Amniotic stem cell (primary cell): ENCODE measurements around the gene GATAD2A.
"Not testable (repeated sequence)": the region's sequence is repeated elsewhere in the genome, so short reads cannot be mapped to it uniquely, and the experiment has no call there.

Source experiments
- DNase-seq: peaks from one replicate; lab custom pipeline; 2025; lab: John Stamatoyannopoulos, UW

GATAD2A gene

GRCh38 chr19:19387108-19387507 is 18.4 kb upstream of the GATAD2A start:
- no peak for DNase-seq

GRCh38 chr19:19388568-19389555 is 16.6 kb upstream of the GATAD2A start:
- no peak for DNase-seq

- not testable (repeated sequence) for DNase-seq
Observed at GRCh38 chr19:19389683-19390082, 15.8 kb upstream of the GATAD2A start.

DNA sequence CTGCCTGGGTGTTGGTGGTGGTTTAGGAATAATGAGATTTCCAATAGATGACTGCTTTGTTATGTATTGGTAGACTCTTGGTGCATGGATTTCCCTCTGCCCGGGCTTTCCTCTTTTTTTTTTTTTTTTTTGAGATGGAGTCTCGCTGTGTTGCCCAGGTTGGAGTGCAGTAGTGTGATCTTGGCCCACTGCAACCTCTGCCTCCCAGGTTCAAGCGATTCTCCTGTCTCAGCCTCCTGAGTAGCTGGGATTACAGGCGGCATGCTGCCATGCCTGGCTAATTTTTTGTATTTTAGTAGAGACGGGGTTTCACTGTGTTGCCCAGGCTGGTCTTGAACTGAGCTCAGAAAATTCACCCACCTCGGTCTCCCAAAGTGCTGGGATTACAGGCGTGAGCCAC is 11.1 kb upstream of the GATAD2A start:
- not testable (repeated sequence) for DNase-seq

DNA sequence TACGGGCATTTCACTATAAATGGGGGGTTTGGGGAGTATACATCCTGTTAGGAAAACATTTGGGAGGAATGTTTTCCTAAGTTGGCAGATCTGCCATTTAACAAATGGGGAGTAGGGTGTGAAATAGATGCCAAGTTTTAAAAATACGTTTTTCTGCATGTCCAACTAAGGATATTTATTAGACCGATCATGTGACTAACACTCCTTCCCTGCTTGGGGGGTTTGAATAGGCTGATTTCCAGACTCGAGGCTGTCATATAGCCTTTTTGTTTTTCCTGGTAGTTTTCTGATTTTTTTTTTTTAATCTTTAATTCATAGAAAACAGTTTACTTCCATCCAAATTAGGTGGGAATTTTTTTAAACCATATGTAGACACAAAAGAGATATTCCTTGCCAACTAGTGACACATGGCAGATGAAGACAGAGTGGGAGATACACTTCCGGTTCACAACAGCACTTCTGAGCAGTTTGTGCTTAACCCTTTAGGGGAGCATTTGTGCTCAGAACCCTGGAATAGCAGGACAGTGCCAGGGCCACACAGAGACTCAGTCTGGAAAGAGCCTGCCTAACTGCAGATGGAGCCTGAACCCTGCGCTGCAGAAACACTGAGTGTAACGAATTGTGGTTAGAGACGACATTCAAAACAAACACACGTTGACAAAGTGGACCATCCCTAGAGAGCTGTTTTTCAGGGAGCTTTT is 5.6 kb upstream of the GATAD2A start:
- no peak for DNase-seq

- no peak for DNase-seq
Observed at GRCh38 chr19:19402656-19403372, 2.7 kb upstream of the GATAD2A start.

DNA sequence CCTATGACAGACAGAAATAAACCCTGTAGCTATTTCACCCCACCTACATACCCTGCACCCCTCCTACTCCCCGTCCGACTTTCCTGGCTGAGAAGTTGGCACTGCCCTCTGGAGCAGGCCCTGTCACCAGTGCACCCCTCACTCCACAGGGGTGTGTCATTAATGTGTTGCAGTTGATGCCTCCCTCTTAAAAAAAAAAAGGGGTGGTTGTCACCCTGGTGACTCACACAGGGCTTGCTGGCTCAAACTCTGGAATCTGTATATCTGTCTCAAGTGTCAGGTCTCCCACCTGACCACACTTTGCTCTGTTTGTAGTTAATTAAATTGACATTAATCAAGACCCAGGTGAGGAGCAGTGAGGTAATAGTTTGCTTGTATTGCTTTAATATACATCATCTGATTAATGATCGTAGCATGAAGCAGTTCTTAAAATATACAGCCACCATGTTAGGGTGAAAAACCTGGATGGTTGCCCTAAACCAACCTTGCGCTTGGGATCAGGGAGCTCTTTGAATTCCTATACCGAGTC is 2.0 kb upstream of the GATAD2A start:
- DNase-seq: peak; percentile 4

GRCh38 chr19:19405971-19406877 is 749 bp downstream of the GATAD2A start:
- DNase-seq: no peak

DNA sequence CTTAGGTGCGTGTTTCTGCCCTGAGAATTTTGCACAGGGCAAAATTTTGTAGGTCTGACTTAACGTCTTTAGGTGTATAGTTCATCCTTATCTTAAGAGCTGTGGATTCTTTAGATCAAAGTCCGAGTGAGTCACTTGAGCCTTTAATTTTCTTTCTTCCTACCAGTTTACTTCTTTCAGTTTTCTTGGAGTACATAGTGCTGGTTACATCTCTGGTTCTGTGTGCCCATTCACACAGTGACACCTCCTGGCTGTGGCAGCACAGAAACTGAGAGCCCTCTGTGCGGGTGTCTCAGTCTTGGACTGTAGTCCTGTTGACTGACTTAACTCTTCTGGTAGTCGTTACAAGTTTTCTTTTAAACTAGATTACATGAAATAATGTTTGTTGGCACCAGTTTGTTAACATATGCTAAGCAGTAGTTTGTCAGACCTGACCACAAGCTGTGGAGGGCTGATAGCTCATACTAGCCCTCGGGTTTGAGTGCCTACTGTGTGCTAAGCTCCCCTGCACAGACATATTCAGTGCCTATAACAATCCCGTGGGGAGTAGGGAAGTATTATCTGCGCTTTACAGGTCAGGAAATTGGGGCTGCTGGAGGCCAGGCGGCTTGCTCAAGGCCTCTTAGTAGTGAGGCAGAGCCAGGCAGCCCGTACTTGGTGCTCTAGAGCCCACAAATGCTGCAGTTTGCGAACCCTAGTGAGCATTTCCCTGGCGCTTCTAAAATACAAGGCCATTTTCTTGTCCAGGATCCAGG is 1.6 kb downstream of the GATAD2A start:
- DNase-seq: peak; percentile 12

GRCh38 chr19:19407633-19407930 is 2.1 kb downstream of the GATAD2A start:
- no peak for DNase-seq

DNA sequence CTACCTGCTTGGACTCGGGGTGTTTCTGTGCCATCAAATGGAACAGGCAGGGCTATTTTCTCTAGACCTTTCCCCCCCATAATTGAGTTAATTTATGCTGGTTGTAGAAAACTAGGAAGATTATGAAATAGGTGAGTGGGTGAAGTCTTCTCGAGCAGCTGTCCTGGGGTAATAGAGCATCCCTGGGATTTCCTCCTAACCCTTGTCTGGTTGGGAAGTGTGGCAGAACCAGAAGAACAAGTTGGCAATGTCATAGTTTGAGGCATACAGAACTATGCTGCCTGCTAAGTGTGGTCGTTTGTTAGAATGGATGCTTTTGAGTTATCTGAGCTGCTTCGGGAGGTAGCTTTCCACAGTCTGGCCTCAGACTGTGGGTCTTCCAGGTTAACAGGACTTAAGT is 3.7 kb downstream of the GATAD2A start:
- DNase-seq: no peak

DNA sequence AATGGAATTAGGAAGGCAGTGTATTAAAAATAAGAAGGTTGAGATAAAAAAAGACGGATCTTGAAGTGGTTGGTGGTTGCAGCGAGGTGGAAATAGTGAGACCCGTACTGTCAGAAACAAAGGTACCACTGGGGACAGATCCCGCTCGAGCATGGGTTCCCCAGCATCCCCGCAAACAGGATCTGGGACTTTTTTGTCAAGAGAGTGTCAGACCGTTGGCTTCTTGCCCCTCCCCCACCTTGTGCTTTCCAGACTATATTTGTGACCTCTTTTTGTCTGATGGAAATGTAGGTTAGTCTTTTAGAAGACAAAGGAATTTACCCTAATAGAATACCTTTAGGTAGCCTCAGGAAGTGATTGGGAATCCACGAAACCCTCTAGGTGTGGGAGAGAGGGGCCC is 4.2 kb downstream of the GATAD2A start:
- no peak for DNase-seq

DNA sequence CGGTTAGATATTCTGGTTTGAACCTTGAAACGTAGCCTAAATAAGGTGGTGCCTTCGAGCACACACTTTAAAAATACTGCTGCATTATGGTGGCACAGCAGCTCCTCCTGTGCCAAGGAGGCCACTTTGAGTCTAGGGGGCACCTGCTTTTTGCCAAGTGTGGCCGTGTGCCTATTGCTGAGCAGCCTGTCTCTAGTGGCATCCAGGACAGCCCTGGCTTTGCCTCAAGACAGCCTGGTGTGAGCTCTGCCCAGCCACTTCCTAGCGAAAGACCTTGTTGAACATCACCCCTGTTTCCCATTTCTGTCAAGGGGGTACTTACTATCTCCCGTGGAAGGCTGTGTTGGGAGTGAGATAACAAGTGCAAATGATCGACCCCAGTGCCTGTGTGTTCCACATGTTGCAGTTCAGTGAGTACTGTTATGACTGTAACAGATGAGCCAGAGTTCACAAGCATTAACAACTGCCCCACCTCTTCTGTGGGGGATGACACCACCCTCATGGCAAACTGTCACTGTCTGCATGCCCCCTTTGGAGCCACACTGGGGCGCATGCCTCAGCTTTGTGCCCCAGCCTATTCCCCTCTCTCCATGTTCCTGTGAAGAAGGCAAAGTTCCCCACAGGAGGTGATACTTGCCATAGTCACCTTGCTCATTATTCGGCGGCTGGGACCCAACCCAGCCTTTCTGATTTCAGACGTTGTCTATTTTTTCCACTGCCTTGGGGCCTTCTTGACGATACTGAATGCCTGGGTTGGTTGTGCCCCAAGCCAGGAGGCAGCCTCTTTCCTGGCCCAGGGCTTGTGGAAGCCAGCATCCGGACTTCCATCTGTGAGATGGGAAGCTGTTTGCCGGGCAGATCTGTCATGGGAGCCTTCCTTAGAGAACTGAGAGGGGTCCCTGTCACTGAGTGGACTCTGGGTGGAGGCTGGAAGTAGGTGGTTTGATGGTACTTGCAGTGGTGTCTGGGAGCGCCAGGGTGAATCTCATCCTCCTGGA is 5.4 kb downstream of the GATAD2A start:
- no peak for DNase-seq

- no peak for DNase-seq
Observed at GRCh38 chr19:19416280-19416679, 10.8 kb downstream of the GATAD2A start.

DNA sequence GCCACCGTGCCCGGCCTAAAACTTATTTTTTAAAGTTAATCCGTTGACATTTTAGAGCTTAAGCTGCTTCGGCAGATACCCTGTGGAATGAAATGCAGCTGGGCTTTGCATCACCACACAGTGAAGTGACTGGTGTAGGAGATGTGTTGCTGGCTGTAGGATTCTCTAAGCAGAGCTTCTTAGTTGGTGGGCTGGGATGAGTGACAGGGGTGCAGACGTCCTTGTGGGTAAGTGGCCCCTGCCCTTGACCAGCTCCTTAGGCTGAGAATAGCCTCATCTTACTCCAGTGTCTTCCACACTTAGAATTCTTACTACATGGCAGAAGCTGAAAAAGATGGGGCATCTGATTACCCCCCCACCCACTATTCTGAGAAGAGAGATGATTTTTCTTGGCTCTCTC is 11.6 kb downstream of the GATAD2A start:
- DNase-seq: no peak

DNA sequence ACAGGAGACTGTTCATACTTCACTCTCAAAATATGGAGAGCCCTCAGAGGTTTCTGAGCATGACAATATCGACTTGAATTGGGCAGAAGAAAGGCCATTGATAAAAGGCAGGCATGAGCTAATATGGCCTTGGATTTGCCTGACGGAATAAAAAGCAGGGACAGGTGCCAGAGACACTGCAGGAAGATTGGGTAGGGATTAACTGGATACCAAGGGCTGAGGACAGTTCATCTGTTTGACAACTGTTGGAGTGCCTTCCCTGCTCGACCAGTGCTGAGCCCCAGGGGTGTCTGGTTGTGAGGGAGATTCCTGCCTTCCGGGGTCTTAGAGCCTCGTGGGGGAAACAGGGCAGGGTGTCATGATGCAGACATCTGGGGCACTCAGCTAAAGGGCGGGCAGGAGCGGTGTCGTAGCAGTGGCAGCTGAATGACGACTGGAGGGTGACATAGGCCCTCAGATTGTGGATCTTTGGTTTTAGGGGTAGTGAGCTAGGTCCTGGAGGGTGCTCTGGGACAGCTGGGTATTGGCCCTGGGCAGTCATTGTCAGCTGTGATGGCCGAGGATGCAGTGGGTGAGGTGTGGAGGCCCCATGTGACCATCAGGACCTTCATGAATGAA is 12.3 kb downstream of the GATAD2A start:
- no peak for DNase-seq

GRCh38 chr19:19418555-19419260 is 13.2 kb downstream of the GATAD2A start:
- no peak for DNase-seq

DNA sequence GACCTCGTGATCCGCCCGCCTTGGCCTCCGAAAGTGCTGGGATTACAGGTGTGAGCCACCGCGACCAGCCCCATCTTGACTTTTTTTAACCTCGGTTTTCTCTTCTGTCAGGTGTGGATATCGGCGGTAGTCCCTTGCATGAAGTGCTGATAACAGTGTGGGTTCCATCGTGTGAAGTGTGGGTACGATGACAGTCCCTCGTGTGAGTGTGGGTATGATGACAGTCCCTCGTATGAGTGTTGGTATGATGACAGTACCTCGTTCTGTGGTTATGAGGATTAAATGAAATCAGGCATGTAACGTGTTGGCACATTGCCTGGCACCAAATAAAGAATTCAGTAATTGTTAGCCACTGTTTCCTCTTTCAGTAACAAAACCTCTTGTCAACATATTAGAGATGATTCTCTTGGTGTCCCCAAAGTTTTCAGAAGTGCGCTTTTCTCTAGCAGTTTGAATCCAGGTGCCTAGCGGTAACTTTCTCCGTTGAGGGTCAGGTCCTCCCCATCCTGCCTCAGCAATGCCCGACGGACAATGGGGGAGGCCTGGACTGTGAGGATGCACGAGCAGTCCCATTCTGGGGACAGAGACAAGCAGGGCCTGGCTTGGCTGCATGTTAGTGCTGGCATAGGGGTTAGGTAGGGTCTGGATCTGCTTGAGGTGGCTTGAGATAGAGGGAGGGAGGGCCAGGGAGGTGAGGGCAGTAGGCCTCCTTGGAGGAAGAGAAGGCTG is 15.3 kb downstream of the GATAD2A start:
- DNase-seq: no peak
